ENCODE results near the gene OR7G2.

OR7G2 gene

GRCh38 chr19:9107375-9107774 lies at the start of gene OR7G2:
OR7G2 (minus strand) TSS chr19:9107475; CDS start chr19:9103243, 4,232 bp downstream.
- no peak for DNase-seq

GRCh38 chr19:9156304-9156703 lies 49.0 kb upstream of the OR7G2 start:
- no peak for DNase-seq

- no peak for DNase-seq
Observed at GRCh38 chr19:9155591-9155990, 48.3 kb upstream of the OR7G2 start.

- no peak for DNase-seq
Observed at GRCh38 chr19:9151367-9151766, 44.1 kb upstream of the OR7G2 start.

GRCh38 chr19:9150650-9151049 lies 43.4 kb upstream of the OR7G2 start:
- no peak for DNase-seq

- no peak for DNase-seq
Observed at GRCh38 chr19:9149997-9150396, 42.7 kb upstream of the OR7G2 start.

GRCh38 chr19:9148697-9149096 lies 41.4 kb upstream of the OR7G2 start:
- no peak for DNase-seq

GRCh38 chr19:9146882-9147281 lies 39.6 kb upstream of the OR7G2 start:
- DNase-seq: no peak

- DNase-seq: no peak
Observed at GRCh38 chr19:9144920-9145319, 37.6 kb upstream of the OR7G2 start.

GRCh38 chr19:9140159-9140874 lies 33.0 kb upstream of the OR7G2 start, which contains the start of gene ZNF317:
ZNF317 (plus strand) TSS chr19:9140397; CDS start chr19:9156017, 15,620 bp downstream.
- peak; percentile 91 for DNase-seq

GRCh38 chr19:9139609-9140158 lies 32.4 kb upstream of the OR7G2 start:
- no peak for DNase-seq

- no peak for DNase-seq
Observed at GRCh38 chr19:9132422-9132821, 25.1 kb upstream of the OR7G2 start.

GRCh38 chr19:9130965-9131364 lies 23.7 kb upstream of the OR7G2 start:
- no peak for DNase-seq

GRCh38 chr19:9128171-9128570 lies 20.9 kb upstream of the OR7G2 start:
- DNase-seq: no peak

- no peak for DNase-seq
Observed at GRCh38 chr19:9126900-9127405, 19.7 kb upstream of the OR7G2 start, which contains the start of gene OR7G3. OR7G3 (minus strand) TSS chr19:9126950; CDS start chr19:9126950, 0 bp downstream.

- DNase-seq: no peak
Observed at GRCh38 chr19:9116547-9116946, 9.3 kb upstream of the OR7G2 start.

GRCh38 chr19:9115307-9115813 lies 8.1 kb upstream of the OR7G2 start, which contains the start of gene OR7G1:
OR7G1 (minus strand) TSS chr19:9115763; CDS start chr19:9115763, 0 bp downstream.
- DNase-seq: no peak

- no peak for DNase-seq
Observed at GRCh38 chr19:9109959-9110358, 2.7 kb upstream of the OR7G2 start.

GRCh38 chr19:9086761-9087160 lies 20.5 kb downstream of the OR7G2 start, which contains the start of gene OR1M1:
OR1M1 (plus strand) TSS chr19:9087061; CDS start chr19:9093245, 6,184 bp downstream.
- DNase-seq: no peak

- DNase-seq: no peak
Observed at GRCh38 chr19:9078651-9079050, 28.6 kb downstream of the OR7G2 start.

GRCh38 chr19:9076901-9077300 lies 30.4 kb downstream of the OR7G2 start:
- DNase-seq: no peak

GRCh38 chr19:9075064-9075949 lies 32.0 kb downstream of the OR7G2 start:
- no peak for DNase-seq

GRCh38 chr19:9073806-9074205 lies 33.5 kb downstream of the OR7G2 start:
- DNase-seq: no peak
